ENCODE results near the gene TACSTD2.

DNA sequence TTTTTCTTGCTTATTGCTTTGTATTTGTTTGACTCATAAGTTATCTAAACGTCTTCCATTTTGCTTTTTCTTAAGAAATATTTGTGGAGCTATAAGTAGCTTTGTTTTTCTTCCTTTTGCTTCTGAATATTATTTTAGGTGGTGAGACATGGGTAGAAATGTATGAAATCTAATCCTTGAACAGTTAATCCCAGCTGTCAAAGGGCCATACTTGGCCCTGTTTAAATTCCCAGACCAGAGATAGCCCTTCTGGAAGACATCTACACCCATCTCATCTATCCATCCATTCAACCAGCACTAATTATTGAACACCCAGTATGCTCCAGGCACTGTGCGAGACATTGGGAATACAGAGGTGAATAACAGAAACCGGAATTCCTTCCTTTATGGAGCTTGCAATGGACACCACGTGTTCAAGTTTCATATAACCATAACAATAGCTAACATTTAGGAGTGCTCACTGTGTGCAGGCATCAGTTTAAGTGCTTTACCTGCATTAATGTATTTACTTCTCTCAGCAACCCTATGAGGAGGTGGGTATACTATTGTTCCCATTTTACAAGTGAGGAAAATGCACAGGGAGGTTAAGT lies 8.7 kb downstream of the TACSTD2 start:
- TF ChIP-seq, protein P1, sequence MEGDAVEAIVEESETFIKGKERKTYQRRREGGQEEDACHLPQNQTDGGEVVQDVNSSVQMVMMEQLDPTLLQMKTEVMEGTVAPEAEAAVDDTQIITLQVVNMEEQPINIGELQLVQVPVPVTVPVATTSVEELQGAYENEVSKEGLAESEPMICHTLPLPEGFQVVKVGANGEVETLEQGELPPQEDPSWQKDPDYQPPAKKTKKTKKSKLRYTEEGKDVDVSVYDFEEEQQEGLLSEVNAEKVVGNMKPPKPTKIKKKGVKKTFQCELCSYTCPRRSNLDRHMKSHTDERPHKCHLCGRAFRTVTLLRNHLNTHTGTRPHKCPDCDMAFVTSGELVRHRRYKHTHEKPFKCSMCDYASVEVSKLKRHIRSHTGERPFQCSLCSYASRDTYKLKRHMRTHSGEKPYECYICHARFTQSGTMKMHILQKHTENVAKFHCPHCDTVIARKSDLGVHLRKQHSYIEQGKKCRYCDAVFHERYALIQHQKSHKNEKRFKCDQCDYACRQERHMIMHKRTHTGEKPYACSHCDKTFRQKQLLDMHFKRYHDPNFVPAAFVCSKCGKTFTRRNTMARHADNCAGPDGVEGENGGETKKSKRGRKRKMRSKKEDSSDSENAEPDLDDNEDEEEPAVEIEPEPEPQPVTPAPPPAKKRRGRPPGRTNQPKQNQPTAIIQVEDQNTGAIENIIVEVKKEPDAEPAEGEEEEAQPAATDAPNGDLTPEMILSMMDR (IDR thresholded peaks at IDR 0.05; ENCODE audit: borderline replicate concordance, extremely low read depth, low read length, poor library complexity, severe bottlenecking), result no peak
- no peak for TF ChIP-seq EZH2 (IDR thresholded peaks at IDR 0.05; ENCODE audit: borderline replicate concordance, low read depth, low read length, severe bottlenecking)
